Activated CD4-positive, CD25-positive, alpha-beta regulatory T cell treated with anti-CD3 and anti-CD28 coated beads, Interleukin-2, amount 50 U/mL, for 16 hours (primary cell): ENCODE data around the gene LHFPL3.
"Not testable (repeated sequence)": the region's sequence is repeated elsewhere in the genome, so short reads cannot be mapped to it uniquely, and the experiment has no call there.

Experiments used
- DNase-seq: peaks from one replicate; pipeline ENCODE4 v3.0.0-alpha.2; 2020; ENCODE audit warnings: low read depth, low spot score

The LHFPL3 gene

DNA sequence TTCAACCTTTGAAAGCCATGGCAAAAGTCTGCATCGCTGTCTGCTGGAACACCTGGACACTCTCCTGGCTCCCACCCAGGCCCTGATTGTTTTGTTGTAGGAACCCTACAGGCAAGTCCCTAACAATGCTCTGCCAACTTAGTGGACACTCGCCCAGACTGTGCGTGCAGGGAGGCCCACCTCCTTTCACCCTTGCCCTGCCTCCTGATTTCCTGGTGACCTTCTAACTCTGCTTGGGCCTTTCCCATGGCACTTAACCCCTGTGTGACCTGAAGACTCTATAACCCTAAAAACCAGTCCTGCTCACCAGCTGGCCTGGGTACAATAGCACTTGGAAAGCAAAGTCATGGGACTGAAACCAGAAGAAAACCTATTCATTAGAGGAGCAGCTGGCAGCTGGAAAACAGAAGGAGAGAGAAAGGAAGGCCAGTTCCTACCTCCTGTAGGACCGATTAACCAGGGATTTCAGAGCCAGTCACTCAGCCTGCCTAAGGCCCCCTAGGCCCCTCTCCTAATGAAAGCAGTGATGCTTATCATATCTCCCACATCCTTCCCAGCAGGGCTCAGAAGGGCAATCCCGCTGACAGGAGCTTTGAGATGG is 602.9 kb downstream of the LHFPL3 start:
- DNase-seq: no peak

DNA sequence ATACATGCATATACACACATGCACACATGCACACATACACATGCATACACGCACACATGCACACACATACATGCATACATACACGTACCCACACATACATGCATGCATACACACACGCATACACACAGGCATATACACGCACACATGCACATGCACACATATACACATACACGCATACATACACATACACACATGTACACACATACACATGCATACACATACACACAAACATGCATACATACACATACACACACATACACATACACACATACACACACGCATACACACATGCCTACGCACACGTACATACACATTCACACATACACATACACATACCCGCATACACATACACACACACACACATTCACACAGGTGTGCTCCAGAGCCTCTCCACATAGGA is 604.6 kb downstream of the LHFPL3 start:
- DNase-seq: no peak

DNA sequence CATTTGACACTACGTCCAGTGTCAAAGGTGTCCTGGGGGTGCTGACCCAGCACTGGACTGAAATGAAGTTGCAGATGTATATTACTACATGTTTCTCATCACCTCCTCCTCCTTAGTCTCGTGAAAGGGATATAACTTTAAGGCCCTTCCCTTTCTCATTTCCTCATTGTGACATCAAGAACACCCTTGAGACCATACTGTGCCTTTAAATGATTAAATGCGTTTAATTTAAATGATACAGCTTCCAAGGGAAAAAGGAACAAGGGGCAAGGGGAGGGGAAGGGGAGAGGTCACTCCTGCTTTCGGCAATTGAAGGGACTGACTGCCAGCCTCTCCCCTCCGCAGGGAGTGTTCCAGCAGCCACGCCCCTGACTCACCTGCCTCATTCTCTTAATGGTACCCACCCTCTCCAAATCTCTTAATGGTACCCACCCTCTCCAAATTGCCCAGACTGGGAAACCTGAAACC is 605.2 kb downstream of the LHFPL3 start:
- DNase-seq: no peak

GRCh38 chr7:104934665-104935064 is 606.3 kb downstream of the LHFPL3 start:
- DNase-seq: no peak

DNA sequence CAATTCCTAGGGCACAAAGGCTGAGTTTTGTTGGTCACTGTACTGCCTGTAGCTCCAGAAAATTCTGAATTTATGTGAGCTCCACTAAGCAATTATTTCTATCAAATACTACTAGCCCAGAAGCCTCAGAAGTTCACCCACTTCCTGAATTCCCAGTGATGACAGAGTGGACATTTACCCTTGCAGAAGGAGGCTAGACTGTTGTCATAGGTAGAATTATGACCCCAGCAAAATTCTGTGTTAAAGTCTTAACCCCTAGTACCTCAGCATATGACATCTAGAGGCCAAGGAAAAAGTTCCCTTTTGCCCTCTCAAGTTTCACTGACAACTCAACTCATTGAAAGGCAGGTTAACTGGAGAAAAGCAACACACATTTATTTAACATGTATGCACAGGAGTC is 606.9 kb downstream of the LHFPL3 start:
- no peak for DNase-seq

DNA sequence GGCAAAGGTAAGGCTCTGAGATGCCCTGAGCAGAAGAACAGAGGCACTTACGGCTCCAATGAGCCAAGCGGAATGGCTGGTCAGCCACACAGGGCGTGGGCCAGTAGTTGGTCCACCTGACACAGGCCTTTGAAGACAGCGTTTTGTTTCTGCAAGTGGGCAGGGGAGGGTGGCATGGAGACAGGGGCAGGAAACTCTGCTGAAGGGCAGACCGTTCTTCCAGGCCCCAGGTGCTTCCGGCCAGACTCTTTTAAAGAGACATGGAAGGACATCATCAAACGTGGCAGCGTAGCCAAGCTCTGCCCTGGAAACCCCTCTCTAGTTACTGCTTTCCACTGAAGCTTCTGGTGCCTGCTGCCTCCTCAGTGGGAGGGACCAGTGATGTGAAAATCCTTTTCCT is 608.1 kb downstream of the LHFPL3 start:
- DNase-seq: no peak

GRCh38 chr7:104937489-104937888 is 609.1 kb downstream of the LHFPL3 start:
- DNase-seq: not testable (repeated sequence)

GRCh38 chr7:104938741-104939390 is 610.5 kb downstream of the LHFPL3 start:
- DNase-seq: no peak

DNA sequence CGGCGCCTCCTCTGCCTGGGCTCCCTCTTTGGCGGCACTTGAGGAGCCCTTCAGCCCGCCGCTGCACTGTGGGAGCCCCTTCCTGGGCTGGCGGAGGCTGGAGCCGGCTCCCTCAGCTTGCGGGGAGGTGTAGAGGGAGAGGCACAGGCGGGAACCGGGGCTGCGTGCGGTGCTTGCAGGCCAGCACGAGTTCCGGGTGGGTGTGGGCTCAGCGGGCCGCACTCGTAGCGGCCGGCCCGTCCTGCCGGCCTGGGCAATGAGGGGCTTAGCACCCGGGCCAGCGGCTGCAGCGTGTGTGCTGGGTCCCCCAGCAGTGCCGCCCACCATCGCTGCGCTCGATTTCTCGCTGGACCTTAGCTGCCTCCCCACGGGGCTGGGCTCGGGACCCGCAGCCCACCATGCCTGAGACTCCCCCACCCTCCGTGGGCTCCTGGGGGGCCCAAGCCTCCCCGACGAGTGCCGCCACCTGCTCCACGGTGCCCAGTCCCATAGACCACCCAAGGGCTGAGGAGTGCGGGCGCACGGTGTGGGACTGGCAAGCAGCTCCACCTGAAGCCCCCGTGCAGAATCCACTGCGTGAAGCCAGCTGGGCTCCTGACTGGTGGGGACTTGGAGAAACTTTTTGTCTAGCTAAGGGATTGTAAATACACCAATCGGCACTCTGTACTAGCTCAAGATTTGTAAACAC is 611.8 kb downstream of the LHFPL3 start:
- no peak for DNase-seq

- peak; percentile 36 for DNase-seq
Measured at GRCh38 chr7:104943502-104944343, 615.3 kb downstream of the LHFPL3 start.

DNA sequence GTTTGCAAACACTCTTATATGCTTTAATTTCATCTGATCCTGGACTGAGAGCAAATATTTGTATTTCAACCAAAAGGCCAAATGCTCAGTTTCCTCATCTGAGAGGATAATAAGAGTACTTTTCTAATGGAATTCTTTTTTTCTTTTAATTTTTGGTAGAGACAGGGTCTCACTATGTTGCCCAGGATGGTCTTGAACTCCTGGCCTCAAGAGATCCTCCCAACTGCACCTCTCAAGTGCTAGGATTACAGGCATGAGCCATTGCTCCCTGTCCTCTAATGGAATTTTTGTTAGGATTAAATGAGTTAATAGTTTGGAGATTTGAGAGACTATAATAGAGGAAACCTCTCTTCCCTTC is 617.2 kb downstream of the LHFPL3 start:
- DNase-seq: no peak

- no peak for DNase-seq
Measured at GRCh38 chr7:104946338-104946737, 617.9 kb downstream of the LHFPL3 start.

DNA sequence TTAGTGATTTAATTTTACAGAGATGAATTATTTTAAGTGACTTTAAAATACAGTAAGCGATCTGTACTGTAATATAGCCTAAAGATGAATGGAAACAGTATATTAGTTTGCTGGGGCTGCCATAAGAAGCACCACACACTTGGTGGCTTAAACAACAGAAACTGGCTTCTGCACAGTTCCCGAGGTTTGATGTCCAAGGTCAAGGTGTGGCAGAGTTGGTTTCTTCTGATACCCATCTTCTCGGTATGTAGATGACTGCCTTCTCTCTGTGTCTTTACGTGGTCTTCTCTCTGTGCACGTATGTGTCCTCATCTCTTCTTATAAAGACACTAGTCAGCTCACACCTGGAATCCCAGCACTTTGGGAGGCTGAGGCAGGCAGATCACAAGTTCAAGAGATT is 621.6 kb downstream of the LHFPL3 start:
- no peak for DNase-seq

GRCh38 chr7:104950754-104951153 is 622.4 kb downstream of the LHFPL3 start:
- no peak for DNase-seq

DNA sequence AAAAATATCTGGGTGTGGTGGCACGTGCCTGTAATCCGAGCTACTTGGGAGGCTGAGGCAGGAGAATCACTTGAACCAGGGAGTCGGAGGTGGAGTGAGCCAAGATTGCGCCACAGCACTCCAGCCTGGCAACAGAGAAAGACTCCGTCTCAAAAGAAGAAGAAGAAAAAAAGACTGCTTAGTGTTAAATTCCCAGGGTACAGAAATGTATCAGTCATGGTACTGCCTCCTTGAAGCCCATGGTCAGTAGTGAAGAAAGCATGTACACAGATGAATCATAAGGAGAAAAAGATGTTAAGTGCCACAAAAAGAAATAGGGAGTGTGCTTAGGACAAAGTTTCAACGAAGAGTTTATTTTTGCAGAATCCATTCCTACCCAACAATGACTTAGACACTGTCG is 623.1 kb downstream of the LHFPL3 start:
- no peak for DNase-seq

DNA sequence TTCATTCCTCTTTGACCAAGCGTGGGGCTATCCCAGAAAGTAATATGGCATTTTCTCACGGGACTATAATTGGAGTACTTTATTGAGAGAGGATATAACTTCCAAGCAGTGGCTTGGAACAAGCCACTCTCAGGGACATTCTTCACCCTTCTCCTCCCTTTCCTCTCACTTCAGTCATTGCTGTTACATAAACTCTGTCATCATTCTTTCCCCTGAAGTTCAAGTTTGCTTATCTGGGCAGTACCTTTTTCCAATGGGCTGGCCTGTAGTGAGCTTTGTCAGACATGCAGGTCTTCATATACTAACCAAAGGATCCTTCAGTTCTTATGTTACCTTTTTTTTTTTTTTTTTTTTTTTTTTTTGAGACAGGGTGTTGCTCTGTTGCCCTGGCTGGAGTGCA is 626.9 kb downstream of the LHFPL3 start:
- no peak for DNase-seq
